Psoas muscle (tissue), 8 donors: ENCODE results near the gene SLC34A1. TPM values are rescaled to one million over a fixed set of nuclear protein-coding genes. Genes with fewer than 3 reads are reported as not detected.

Experiments used
- ATAC-seq, 4 donors: fragments of 200-7000 bp; cut with Tn5 transposase; one replicate each; pipeline ENCODE4 v1.9.1; 2020; ENCODE audit warnings: moderate library complexity in 3 of 4, mild to moderate bottlenecking in 2 of 4
- DNase-seq, 2 donors: peaks; one replicate each; pipeline ENCODE4 v3.0.0-alpha.2; 2020
- H3K27ac ChIP-seq: fragments of 200-600 bp; one replicate; pipeline ENCODE4 v1.8.0; 2022
- H3K27me3 ChIP-seq, 3 donors: fragments of 200-600 bp in 1 of 3; one replicate each; pipeline versions ENCODE4 v1.6.1 to v1.8.0; 2013 to 2022; ENCODE audit warnings: low read length in 2 of 3, mild to moderate bottlenecking in 2 of 3, moderate library complexity in 1 of 3; ENCODE audit not compliant: insufficient read depth in 3 of 3
- H3K36me3 ChIP-seq, 2 donors: fragments of 200-600 bp in 1 of 2; one replicate each; pipeline versions ENCODE4 v1.6.1 to v1.8.0; 2013 to 2022; ENCODE audit warnings: low read depth in 1 of 2, mild to moderate bottlenecking in 1 of 2, moderate library complexity in 1 of 2; ENCODE audit not compliant: insufficient read depth in 1 of 2
- H3K4me1 ChIP-seq: fragments of 200-600 bp; one replicate; pipeline ENCODE4 v1.8.0; 2022
- H3K4me3 ChIP-seq: fragments of 200-600 bp; one replicate; pipeline ENCODE4 v1.8.0; 2022; ENCODE audit warnings: mild to moderate bottlenecking
- H3K9me3 ChIP-seq: fragments of 200-600 bp; one replicate; pipeline ENCODE4 v1.8.0; 2022
- WGBS, 3 donors: extraction: QIAGEN DNeasy Blood & Tissue Kit; methylation state at CpG; one replicate each; pipeline versions ENCODE4 v1.1.6 to v1.1.7; 2013; 5-methylcytosine and 5-hydroxymethylcytosine counted together
- intact Hi-C, 2 donors: fragments of 100-400 bp; cut with DNase I; formaldehyde crosslinking; loops; one replicate each; pipeline versions ENCODE4 v1.11.0 to v1.14.2; 2022
- polyA plus RNA-seq, 3 donors: library from polyadenylated mRNA; stranded (reverse); fragments of 200-250 nt; gene quantifications; one replicate each; pipeline ENCODE4 v1.2.3, GENCODE V29; 2013
- total RNA-seq, 4 donors: library from RNA; stranded (reverse); fragmentation: NEBNext Ultra II Directional in 2 of 4; extraction: Animal tissue kit (Norgen Biotek cat#: 25700) in 2 of 4; gene quantifications; one replicate each; pipeline versions ENCODE4 v1.2.1 to v1.2.4, GENCODE V29; 2021 to 2023
- TF ChIP-seq, protein P1 (sequence below): fragments of 200-600 bp; IDR thresholded peaks from one replicate; pipeline ENCODE4 v1.8.0; 2022; ENCODE audit warnings: antibody characterized with exemption
- donor health status: healthy with polysubstance abuse.
- donor health status: DM: no; HTN: no; CAD: no; lungs with moderate emphysema.
- donor health status: Bipolar disorder and iron deficiency.
- donor health status: healthy.
- donor health status: DM: yes; HTN: yes; CAD: no.
- donor health status: DM: no; HTN: no; CAD: no.
- donor health status: DM: no; HTN: no; CAD: no.
- donor health status: DM: yes; HTN: yes; CAD: no.

The SLC34A1 gene
- total and polyA plus RNA-seq, 7 donors, result not detected

DNA sequence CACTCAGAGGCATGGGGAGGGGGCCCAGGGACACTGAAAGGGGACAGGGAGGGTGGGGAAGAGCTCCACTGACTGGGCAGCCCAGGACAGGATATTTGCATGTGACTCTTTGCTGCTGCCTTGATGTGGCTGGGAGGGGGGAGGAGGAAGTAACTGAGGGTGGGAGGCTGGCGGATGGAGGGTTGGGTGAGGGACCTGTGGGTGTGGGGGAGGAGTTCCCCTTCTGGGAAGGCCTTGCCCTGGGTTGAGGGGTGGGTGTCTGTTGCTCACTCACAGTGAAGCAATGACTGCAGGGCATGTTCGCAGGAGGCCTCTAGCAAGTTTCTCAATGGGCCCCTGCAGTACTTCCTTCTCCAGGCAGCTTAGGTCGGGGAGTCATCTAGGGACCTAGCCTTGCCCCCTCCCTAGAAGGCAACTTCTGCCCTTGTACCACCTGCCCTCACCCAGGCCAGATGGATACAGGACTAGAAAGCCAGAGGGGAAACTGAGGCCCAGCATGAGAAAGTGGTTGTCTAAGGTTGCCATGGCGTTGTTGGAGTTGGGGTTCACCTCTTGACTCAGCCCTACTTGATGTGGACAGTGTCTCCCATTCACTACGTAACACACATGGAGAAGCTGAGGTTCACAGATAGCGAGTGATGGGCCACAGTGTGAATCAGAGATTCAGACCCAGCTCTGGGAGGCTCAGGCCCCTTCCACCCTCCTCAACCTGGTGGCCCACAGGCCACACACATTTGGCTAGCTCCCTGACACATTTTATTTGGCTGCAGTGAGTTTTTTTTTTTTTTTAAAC is 45.2 kb downstream of the SLC34A1 start:
- DNase-seq, result peak; percentile 54 to 80
- no peak for ATAC-seq
- Histone ChIP-seq H3K27me3 (no peaks in the 10 kb centered on the region), H3K9me3 (no peaks in the 10 kb centered on the region), H3K4me1 (peaks cover 31% of the 10 kb centered on the region), H3K4me3 (no peak overlapping the region), H3K36me3 (peaks cover 0 to 30% of the 10 kb centered on the region in 2 donors), H3K27ac (no peak overlapping the region)
- WGBS, 3 donors, result 85 to 91% (median 86%) methylated on average over 6 of the region's 6 CpGs
- intact Hi-C loops, result no loop called here
- TF ChIP-seq, protein P1, sequence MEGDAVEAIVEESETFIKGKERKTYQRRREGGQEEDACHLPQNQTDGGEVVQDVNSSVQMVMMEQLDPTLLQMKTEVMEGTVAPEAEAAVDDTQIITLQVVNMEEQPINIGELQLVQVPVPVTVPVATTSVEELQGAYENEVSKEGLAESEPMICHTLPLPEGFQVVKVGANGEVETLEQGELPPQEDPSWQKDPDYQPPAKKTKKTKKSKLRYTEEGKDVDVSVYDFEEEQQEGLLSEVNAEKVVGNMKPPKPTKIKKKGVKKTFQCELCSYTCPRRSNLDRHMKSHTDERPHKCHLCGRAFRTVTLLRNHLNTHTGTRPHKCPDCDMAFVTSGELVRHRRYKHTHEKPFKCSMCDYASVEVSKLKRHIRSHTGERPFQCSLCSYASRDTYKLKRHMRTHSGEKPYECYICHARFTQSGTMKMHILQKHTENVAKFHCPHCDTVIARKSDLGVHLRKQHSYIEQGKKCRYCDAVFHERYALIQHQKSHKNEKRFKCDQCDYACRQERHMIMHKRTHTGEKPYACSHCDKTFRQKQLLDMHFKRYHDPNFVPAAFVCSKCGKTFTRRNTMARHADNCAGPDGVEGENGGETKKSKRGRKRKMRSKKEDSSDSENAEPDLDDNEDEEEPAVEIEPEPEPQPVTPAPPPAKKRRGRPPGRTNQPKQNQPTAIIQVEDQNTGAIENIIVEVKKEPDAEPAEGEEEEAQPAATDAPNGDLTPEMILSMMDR, result no peak

DNA sequence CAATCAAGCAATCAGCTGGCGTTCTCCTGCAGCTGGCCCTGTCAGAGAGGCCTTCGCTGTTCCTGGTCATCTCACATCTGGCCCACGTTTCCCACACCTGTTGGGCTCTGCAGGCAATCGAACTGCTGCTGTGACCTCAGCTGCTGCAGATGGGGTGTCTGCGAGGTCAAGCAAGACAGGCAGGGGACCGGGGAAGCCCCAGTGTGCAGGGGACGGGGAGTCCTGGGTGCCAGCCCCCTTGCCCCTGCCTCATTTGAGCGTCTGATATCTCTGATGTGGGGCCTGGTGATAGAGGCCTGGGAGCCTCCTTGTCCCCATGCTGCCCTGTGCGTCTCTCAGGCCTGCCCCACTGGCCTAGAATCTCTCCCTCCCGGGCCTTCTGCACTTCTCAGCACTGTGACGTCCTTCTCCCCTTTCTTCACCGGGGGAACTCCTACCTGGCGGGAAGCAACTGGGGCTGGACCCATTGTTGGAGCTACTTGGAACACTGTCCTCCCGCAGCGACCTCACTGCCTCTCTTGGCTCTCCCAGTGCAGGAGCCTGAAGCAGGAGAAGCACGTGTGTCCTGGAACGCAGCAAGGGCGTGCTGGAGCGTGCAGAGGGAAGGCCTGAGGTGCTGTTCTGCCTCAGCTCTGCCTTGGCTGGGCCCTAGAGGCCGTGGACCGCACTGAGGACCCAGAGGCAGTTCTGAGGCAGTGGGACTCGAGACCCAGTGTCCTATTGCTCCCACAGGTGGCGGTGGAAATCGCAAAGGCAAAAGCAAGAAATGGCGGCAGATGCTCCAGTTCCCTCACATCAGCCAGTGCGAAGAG is 46.1 kb downstream of the SLC34A1 start:
- Histone ChIP-seq H3K27me3 (no peaks in the 10 kb centered on the region), H3K36me3 (peaks cover 0 to 39% of the 10 kb centered on the region in 2 donors), H3K27ac (no peak overlapping the region), H3K4me3 (no peak overlapping the region), H3K4me1 (peaks cover 31% of the 10 kb centered on the region), H3K9me3 (no peaks in the 10 kb centered on the region)
- ATAC-seq (no peak), DNase-seq (no peak)
- 75 to 80% (median 78%) methylated on average over 26 of the region's 26 CpGs for WGBS, 3 donors
- intact Hi-C loops, result no loop called here
- TF ChIP-seq, protein P1, result no peak

DNA sequence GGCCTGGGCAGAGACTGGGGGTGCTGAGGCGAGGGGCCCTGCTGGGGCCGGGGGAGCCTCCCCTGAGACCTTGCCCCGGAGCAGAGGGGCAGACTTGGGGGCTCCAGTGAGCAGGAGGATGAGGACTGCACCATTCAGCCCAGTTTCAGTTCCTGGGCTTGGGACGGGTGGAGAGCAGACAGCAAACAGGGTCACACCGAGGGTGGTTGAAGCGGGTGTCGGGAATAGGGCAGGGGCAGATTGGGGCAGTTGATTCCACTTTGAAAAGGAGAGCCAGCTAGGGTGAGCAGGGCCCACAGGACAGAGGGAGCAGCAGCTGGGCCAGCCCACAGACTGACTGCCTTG is 46.7 kb downstream of the SLC34A1 start:
- ATAC-seq, result no peak

DNA sequence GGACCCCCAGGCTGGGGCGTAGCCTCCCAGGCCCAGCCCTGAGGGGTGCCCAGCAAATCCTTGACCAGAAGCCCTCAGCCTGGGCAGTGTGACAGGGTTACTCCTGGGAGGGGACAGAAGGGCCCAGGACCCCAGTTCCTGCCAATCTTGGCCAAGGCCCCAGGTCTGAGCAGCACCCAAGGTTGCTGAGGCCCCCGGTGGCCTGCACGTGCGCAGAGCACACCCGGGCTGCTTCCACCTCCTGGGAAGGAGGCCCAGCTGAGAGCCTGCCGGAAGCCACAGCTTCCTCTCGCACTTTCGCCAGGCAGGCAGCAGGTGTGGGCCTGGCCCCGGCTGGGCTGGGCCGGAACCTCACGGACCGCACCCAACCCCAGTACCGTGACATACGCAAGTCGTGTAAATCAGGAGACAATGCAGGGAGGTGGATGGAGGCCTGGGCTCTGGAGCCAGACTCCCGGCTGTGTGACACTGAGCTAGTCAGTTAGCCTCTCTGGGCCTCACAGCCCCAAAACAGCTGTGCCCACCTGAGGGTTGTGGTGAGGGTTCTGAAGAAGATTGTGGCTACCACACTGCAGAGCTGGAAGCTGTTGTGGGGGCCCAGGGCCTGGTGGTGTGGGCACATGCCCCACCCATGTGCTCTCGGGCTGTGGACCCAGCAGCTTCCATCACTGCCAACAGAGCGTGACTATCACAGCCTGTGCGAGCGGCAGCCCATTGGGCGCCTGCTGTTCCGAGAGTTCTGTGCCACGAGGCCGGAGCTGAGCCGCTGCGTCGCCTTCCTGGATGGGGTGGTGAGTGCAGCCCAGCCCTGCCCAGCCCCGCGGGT is 47.3 kb downstream of the SLC34A1 start:
- DNase-seq, result peak in 1 of 2 donors; percentile 63
- Histone ChIP-seq H3K9me3 (no peaks in the 10 kb centered on the region), H3K4me3 (no peak overlapping the region), H3K4me1 (peaks cover 31% of the 10 kb centered on the region), H3K27me3 (no peaks in the 10 kb centered on the region), H3K27ac (peak overlapping the region; percentile 42), H3K36me3 (peaks cover 0 to 50% of the 10 kb centered on the region in 2 donors)
- TF ChIP-seq, protein P1, result no peak
- ATAC-seq, result peak; percentile 15 to 56 (median 38)
- 44 to 70% (median 46%) methylated on average over 29 of the region's 29 CpGs for WGBS, 3 donors
- intact Hi-C loops, result no loop called here

More for the DNA sequence above, 46.7 kb downstream of the SLC34A1 start:
- Histone ChIP-seq H3K27ac (no peak overlapping the region), H3K27me3 (no peaks in the 10 kb centered on the region), H3K4me1 (peaks cover 31% of the 10 kb centered on the region), H3K36me3 (peaks cover 0 to 45% of the 10 kb centered on the region in 2 donors), H3K9me3 (no peaks in the 10 kb centered on the region), H3K4me3 (no peak overlapping the region)
- intact Hi-C loops, result no loop called here
- TF ChIP-seq, protein P1, result no peak
- 89 to 97% (median 92%) methylated on average over 7 of the region's 7 CpGs for WGBS, 3 donors
- peak in 1 of 2 donors; percentile 44 for DNase-seq
